Esophagus squamous epithelium (tissue), 4 donors: ENCODE measurements around the gene TM7SF2.

Source experiments
- POLR2A ChIP-seq, 4 donors: fragments of 450-650 bp; IDR thresholded peaks; one replicate each; pipeline ENCODE4 v1.6.1; 2017; ENCODE audit warnings: antibody characterized with exemption in 4 of 4, mild to moderate bottlenecking in 4 of 4, moderate library complexity in 3 of 4
- TF ChIP-seq, protein P1 (sequence below), 6 experiments: fragments of 450-650 bp in 4 of 6; fragments of 200-600 bp in 2 of 6; sonication (generic) in 2 of 6; IDR thresholded peaks; one replicate each; pipeline ENCODE4 v1.5.1; 2016 to 2019; ENCODE audit warnings: antibody characterized with exemption in 6 of 6, mild to moderate bottlenecking in 4 of 6, moderate library complexity in 4 of 6

DNA sequence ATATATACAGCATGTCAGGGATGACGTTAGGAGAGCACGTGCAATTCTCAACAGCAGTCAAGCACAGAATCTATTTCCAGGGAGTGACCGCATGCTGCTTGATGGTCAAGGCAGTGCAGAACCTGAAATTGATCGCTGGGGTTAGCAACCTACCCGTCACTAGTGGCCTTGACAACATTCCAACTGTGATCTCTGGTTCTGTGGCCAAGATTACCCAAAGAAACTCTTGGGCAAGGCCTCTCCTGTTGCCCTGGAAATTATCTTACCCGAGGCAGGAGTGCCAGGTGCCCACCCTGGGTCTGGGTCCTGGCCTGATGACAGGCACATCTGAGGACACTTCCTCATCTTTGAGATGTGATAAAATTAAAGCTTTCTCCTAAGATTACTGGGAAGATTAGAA is 2.2 kb downstream of the TM7SF2 start:
- TF ChIP-seq, protein P1, sequence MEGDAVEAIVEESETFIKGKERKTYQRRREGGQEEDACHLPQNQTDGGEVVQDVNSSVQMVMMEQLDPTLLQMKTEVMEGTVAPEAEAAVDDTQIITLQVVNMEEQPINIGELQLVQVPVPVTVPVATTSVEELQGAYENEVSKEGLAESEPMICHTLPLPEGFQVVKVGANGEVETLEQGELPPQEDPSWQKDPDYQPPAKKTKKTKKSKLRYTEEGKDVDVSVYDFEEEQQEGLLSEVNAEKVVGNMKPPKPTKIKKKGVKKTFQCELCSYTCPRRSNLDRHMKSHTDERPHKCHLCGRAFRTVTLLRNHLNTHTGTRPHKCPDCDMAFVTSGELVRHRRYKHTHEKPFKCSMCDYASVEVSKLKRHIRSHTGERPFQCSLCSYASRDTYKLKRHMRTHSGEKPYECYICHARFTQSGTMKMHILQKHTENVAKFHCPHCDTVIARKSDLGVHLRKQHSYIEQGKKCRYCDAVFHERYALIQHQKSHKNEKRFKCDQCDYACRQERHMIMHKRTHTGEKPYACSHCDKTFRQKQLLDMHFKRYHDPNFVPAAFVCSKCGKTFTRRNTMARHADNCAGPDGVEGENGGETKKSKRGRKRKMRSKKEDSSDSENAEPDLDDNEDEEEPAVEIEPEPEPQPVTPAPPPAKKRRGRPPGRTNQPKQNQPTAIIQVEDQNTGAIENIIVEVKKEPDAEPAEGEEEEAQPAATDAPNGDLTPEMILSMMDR (IDR thresholded peaks at IDR 0.05) = no peak
- no peak for TF ChIP-seq POLR2A (IDR thresholded peaks at IDR 0.05)
